ENCODE data around the gene AKNA.

Gene AKNA

DNA sequence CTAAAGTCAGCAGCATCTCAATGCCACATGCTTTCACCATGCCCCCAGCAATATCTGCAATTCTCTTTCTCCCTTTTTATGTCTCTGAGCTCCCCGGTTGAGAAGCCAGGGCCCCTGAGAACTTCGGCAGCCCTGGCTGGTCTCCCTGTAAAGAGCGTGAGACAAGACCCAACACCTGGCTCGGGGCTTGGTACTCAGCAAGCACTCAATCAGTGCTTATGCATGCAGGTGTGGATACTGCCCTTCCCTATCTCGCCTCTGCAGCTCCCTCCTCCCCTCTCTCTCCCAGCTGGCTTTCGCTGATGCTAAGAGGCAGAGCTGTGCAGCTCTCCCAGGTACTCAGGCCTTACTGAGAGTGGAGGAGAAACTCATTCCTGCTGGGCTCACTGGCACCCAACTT is 41.7 kb upstream of the AKNA start:
- Histone ChIP-seq H3K9ac (ENCODE audit: low read length) (no peak overlapping the region), H3K27ac (ENCODE audit: low read depth, low read length, poor library complexity, severe bottlenecking) (no peak overlapping the region), H3K9me3 (ENCODE audit: low read length) (no peaks in the 10 kb centered on the region), H3K79me2 (ENCODE audit: insufficient read depth, low read length) (no peaks in the 10 kb centered on the region), H3K4me2 (ENCODE audit: low read length) (no peak overlapping the region), H3F3A (ENCODE audit: insufficient read depth, low read length) (no peaks in the 10 kb centered on the region), H3K9me2 (ENCODE audit: low read depth, low read length) (no peaks in the 10 kb centered on the region), H4K20me1 (ENCODE audit: insufficient read depth, low read length) (no peaks in the 10 kb centered on the region), H2AFZ (ENCODE audit: low read length) (no peak overlapping the region), H3K4me3 (ENCODE audit: low read depth, low read length, poor library complexity, severe bottlenecking) (no peak overlapping the region), H3K27me3 (ENCODE audit: insufficient read depth, low read length) (peaks cover 3% of the 10 kb centered on the region; the same call in 1 of the 2 replicates), H3K36me3 (ENCODE audit: insufficient read depth, low read length) (no peaks in the 10 kb centered on the region), H3K4me1 (ENCODE audit: insufficient read depth, low read length, severe bottlenecking) (no peaks in the 10 kb centered on the region)
- TF ChIP-seq EZH2 (IDR thresholded peaks at IDR 0.05; ENCODE audit: borderline replicate concordance, low read length), result no peak
- TF ChIP-seq, protein P1, sequence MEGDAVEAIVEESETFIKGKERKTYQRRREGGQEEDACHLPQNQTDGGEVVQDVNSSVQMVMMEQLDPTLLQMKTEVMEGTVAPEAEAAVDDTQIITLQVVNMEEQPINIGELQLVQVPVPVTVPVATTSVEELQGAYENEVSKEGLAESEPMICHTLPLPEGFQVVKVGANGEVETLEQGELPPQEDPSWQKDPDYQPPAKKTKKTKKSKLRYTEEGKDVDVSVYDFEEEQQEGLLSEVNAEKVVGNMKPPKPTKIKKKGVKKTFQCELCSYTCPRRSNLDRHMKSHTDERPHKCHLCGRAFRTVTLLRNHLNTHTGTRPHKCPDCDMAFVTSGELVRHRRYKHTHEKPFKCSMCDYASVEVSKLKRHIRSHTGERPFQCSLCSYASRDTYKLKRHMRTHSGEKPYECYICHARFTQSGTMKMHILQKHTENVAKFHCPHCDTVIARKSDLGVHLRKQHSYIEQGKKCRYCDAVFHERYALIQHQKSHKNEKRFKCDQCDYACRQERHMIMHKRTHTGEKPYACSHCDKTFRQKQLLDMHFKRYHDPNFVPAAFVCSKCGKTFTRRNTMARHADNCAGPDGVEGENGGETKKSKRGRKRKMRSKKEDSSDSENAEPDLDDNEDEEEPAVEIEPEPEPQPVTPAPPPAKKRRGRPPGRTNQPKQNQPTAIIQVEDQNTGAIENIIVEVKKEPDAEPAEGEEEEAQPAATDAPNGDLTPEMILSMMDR (IDR thresholded peaks at IDR 0.05; ENCODE audit: low read length), result no peak

DNA sequence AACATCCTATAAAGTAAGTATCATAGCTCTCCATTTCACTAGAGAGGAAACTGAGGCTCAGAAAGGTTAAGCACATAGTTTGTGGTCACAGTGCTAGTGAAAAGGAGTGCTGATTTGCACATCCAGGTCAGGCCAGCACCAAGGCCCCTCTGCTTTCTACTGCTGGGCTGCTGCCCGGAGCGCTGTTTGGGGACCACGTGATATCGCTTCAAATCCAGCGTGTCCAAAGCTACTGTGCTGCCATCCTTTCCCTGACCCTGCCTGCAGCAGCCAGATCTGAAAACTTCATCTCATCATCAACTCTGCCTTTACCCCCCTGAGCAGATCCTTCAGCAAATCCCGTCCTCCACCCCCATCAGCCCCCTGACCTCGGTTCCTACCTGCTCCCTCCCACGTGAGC is 40.7 kb upstream of the AKNA start:
- H3K9ac ChIP-seq (ENCODE audit: low read length), result no peak overlapping the region
- no peaks in the 10 kb centered on the region for H4K20me1 ChIP-seq (ENCODE audit: insufficient read depth, low read length)
- H3F3A ChIP-seq (ENCODE audit: insufficient read depth, low read length), result no peaks in the 10 kb centered on the region
- no peaks in the 10 kb centered on the region for H3K36me3 ChIP-seq (ENCODE audit: insufficient read depth, low read length)
- no peaks in the 10 kb centered on the region for H3K4me1 ChIP-seq (ENCODE audit: insufficient read depth, low read length, severe bottlenecking)
- TF ChIP-seq EZH2 (IDR thresholded peaks at IDR 0.05; ENCODE audit: borderline replicate concordance, low read length), result no peak
- TF ChIP-seq, protein P1 (IDR thresholded peaks at IDR 0.05; ENCODE audit: low read length), result no peak
- H3K4me2 ChIP-seq (ENCODE audit: low read length), result no peak overlapping the region
- H3K4me3 ChIP-seq (ENCODE audit: low read depth, low read length, poor library complexity, severe bottlenecking), result no peak overlapping the region
- H3K27me3 ChIP-seq (ENCODE audit: insufficient read depth, low read length), result peaks cover 3% of the 10 kb centered on the region; the same call in 1 of the 2 replicates
- H3K9me2 ChIP-seq (ENCODE audit: low read depth, low read length), result no peaks in the 10 kb centered on the region
- no peak overlapping the region for H3K27ac ChIP-seq (ENCODE audit: low read depth, low read length, poor library complexity, severe bottlenecking)
- H2AFZ ChIP-seq (ENCODE audit: low read length), result no peak overlapping the region
- H3K79me2 ChIP-seq (ENCODE audit: insufficient read depth, low read length), result no peaks in the 10 kb centered on the region
- H3K9me3 ChIP-seq (ENCODE audit: low read length), result no peaks in the 10 kb centered on the region

DNA sequence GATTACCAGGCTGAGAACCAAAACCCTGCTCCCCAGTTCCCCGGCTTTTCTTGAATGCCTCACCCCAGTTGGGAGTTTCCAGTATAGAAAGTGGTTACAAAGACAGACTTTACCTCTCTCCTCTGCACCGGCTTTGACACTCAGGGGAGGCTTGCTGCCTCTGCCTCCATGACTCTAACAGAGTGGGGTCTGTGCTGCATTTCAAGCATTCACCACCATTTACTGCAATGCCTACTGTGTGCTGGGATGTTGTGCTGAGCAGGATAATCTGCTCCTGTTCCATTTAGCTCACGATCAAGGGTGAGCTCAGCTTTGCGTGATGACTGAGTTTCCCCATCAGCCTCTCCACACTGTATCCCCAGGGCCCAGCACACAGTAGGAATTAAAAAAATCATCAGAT is 39.9 kb upstream of the AKNA start:
- no peak overlapping the region for H3K9ac ChIP-seq (ENCODE audit: low read length)
- H3K9me3 ChIP-seq (ENCODE audit: low read length), result no peaks in the 10 kb centered on the region
- H3K4me2 ChIP-seq (ENCODE audit: low read length), result no peak overlapping the region
- H4K20me1 ChIP-seq (ENCODE audit: insufficient read depth, low read length), result no peaks in the 10 kb centered on the region
- no peaks in the 10 kb centered on the region for H3K4me1 ChIP-seq (ENCODE audit: insufficient read depth, low read length, severe bottlenecking)
- H3K36me3 ChIP-seq (ENCODE audit: insufficient read depth, low read length), result no peaks in the 10 kb centered on the region
- no peak overlapping the region for H3K27ac ChIP-seq (ENCODE audit: low read depth, low read length, poor library complexity, severe bottlenecking)
- no peaks in the 10 kb centered on the region for H3K79me2 ChIP-seq (ENCODE audit: insufficient read depth, low read length)
- H3F3A ChIP-seq (ENCODE audit: insufficient read depth, low read length), result no peaks in the 10 kb centered on the region
- no peak overlapping the region for H2AFZ ChIP-seq (ENCODE audit: low read length)
- peaks cover 3% of the 10 kb centered on the region; the same call in 1 of the 2 replicates for H3K27me3 ChIP-seq (ENCODE audit: insufficient read depth, low read length)
- TF ChIP-seq, protein P1 (IDR thresholded peaks at IDR 0.05; ENCODE audit: low read length), result no peak
- no peak for TF ChIP-seq EZH2 (IDR thresholded peaks at IDR 0.05; ENCODE audit: borderline replicate concordance, low read length)
- H3K4me3 ChIP-seq (ENCODE audit: low read depth, low read length, poor library complexity, severe bottlenecking), result no peak overlapping the region
- no peaks in the 10 kb centered on the region for H3K9me2 ChIP-seq (ENCODE audit: low read depth, low read length)

Measured in OCI-LY1 (cell line).